ENCODE measurements around the gene CIZ1.

The CIZ1 gene

DNA sequence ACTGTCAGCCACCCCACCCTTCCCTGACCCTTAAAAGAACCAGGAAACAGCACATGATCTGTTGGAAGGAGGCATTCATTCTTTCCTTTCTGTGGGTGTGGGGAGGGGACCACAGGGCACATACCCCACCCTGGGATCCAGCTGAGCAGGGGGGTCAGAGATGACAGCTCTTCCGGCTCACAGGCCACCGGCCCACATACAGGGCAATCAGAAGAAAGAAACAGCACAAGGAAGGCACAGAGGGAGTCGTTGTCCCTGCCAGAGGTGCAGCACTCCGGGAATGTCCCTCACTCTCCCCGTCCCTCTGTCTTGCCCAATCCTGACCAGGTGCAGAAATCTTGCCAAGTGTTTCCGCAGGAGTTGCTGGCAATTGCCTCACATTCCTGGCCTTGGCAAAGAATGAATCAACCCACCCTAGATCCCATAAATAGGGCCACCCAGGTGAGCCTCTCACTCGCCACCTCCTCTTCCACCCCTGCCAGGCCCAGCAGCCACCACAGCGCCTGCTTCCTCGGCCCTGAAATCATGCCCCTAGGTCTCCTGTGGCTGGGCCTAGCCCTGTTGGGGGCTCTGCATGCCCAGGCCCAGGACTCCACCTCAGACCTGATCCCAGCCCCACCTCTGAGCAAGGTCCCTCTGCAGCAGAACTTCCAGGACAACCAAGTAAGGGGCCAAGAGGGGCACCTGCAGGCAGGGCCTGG is 42.2 kb downstream of the CIZ1 start, which contains the start of gene LCN2:
TSS of gene LCN2 (plus strand) at position 453 of the 701 bp plus-strand sequence. CDS start at position 526, 73 bp downstream.
- Histone ChIP-seq H3K27me3 (ENCODE audit: insufficient read depth, low read length) (no peaks in the 10 kb centered on the region), H3K36me3 (ENCODE audit: insufficient read depth, low read length) (no peaks in the 10 kb centered on the region), H3K4me1 (ENCODE audit: control insufficient read depth, insufficient read depth, low read length, unreplicated experiment) (no peaks in the 10 kb centered on the region), H2AFZ (ENCODE audit: low read length, unreplicated experiment) (no peak within 1 kb of the TSS), H3K4me3 (ENCODE audit: low read depth, low read length) (no peak within 1 kb of the TSS), H3K27ac (ENCODE audit: low read depth, low read length) (no peak within 1 kb of the TSS), H3K79me2 (ENCODE audit: control insufficient read depth, insufficient read depth, low read length, unreplicated experiment) (no peaks in the 10 kb centered on the region)

DNA sequence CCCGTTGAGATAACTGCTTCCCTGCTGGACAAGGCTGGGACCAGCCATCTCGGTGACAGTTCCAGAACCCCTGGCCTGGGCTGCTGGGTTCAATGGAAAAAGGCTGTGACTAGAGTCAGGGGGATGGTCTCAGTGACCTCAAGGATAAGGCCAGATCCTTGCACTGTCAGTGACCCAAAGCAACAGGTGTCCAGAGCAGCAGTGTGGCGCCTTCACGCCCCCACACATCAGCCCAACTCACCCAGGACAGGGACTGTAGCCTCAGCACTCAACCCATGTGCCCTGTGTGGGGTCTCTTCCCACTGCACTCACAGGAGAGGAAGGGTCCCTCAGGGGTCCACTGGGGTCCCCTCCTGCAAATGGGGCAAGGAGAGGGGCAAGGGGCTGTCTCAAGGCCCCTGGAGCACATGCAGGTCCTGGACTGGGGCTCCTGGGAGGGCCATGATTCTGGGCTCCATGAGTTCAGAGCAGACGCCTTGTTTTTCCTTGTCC is 42.8 kb downstream of the CIZ1 start:
- H3K36me3 ChIP-seq (ENCODE audit: insufficient read depth, low read length), result no peaks in the 10 kb centered on the region
- no peaks in the 10 kb centered on the region for H3K79me2 ChIP-seq (ENCODE audit: control insufficient read depth, insufficient read depth, low read length, unreplicated experiment)
- H3K4me1 ChIP-seq (ENCODE audit: control insufficient read depth, insufficient read depth, low read length, unreplicated experiment), result no peaks in the 10 kb centered on the region
- H2AFZ ChIP-seq (ENCODE audit: low read length, unreplicated experiment), result no peak overlapping the region
- no peak overlapping the region for H3K27ac ChIP-seq (ENCODE audit: low read depth, low read length)
- no peak overlapping the region for H3K4me3 ChIP-seq (ENCODE audit: low read depth, low read length)
- H3K27me3 ChIP-seq (ENCODE audit: insufficient read depth, low read length), result no peaks in the 10 kb centered on the region

DNA sequence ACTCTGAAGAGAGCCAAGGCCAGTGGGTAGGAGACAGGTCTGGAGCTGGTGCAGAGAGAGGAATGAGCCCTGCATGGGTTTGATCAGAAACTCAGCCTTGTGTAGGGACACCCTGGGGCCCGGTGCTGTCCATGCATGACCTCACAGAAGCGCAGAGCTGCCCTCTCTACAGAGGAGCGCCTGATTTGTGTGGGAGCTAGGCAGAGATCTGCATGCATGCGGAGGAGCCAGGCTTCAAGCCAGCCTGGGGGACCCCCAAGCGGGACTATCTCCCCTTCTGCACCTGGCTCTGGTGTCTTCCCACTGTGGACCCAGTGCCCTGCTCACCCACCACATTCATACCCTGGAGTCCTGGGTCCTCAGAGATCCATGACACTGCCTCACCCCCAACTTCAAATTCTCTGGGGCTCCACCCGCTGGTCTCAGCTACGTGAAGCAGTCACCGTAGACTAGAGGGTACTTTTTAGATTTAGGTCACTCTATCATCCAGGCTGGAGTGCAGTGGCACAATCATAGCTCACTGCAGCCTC is 44.7 kb downstream of the CIZ1 start:
- Histone ChIP-seq H3K36me3 (ENCODE audit: insufficient read depth, low read length) (no peaks in the 10 kb centered on the region), H3K4me3 (ENCODE audit: low read depth, low read length) (no peak overlapping the region), H3K79me2 (ENCODE audit: control insufficient read depth, insufficient read depth, low read length, unreplicated experiment) (no peaks in the 10 kb centered on the region), H2AFZ (ENCODE audit: low read length, unreplicated experiment) (no peak overlapping the region), H3K27me3 (ENCODE audit: insufficient read depth, low read length) (no peaks in the 10 kb centered on the region), H3K4me1 (ENCODE audit: control insufficient read depth, insufficient read depth, low read length, unreplicated experiment) (no peaks in the 10 kb centered on the region), H3K27ac (ENCODE audit: low read depth, low read length) (no peak overlapping the region)

DNA sequence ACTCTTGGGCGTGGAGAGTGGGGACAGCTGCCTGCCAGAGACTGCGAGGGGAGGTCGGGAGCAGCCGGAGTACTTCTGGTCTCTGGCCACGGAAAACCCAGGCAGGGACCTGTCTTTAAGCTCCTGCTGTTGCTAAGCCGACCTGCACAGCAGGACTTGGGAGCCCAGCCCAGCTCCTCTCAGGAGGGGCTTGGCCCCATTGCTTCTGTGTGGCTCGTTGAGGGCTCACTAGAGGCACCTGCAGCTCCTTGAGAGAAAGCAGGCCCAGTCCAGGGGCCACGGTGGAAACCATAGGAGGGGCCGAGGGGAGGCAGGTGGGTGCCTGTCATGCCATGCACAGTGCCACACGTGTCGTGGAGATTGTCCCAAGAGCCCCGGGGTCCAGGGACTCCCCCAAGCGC is 45.4 kb downstream of the CIZ1 start:
- Histone ChIP-seq H2AFZ (ENCODE audit: low read length, unreplicated experiment) (no peak overlapping the region), H3K27me3 (ENCODE audit: insufficient read depth, low read length) (no peaks in the 10 kb centered on the region), H3K4me1 (ENCODE audit: control insufficient read depth, insufficient read depth, low read length, unreplicated experiment) (no peaks in the 10 kb centered on the region), H3K27ac (ENCODE audit: low read depth, low read length) (no peak overlapping the region), H3K4me3 (ENCODE audit: low read depth, low read length) (no peak overlapping the region), H3K36me3 (ENCODE audit: insufficient read depth, low read length) (no peaks in the 10 kb centered on the region), H3K79me2 (ENCODE audit: control insufficient read depth, insufficient read depth, low read length, unreplicated experiment) (no peaks in the 10 kb centered on the region)

DNA sequence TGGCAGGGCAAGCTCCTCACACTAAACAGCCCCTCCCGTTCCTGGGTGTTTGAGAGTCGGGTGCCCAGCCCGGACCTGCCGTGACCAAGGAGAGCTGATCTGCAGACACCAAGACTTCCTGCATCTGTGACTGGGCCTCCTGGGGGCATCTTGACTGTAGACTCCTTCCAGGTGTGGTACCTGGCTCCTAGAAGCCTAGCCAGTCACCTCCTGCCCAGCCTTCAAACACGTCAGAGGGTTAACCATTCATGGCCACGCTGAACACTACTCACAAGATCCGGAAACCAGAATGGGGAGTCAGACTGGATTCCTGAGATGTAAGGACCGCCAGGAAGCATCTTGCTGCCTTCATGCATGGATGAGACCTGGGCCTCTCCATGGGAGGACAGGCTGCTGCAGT is 45.8 kb downstream of the CIZ1 start:
- Histone ChIP-seq H3K4me1 (ENCODE audit: control insufficient read depth, insufficient read depth, low read length, unreplicated experiment) (no peaks in the 10 kb centered on the region), H3K27me3 (ENCODE audit: insufficient read depth, low read length) (no peaks in the 10 kb centered on the region), H3K27ac (ENCODE audit: low read depth, low read length) (no peak overlapping the region), H3K36me3 (ENCODE audit: insufficient read depth, low read length) (no peaks in the 10 kb centered on the region), H3K79me2 (ENCODE audit: control insufficient read depth, insufficient read depth, low read length, unreplicated experiment) (no peaks in the 10 kb centered on the region), H3K4me3 (ENCODE audit: low read depth, low read length) (no peak overlapping the region), H2AFZ (ENCODE audit: low read length, unreplicated experiment) (no peak overlapping the region)

DNA sequence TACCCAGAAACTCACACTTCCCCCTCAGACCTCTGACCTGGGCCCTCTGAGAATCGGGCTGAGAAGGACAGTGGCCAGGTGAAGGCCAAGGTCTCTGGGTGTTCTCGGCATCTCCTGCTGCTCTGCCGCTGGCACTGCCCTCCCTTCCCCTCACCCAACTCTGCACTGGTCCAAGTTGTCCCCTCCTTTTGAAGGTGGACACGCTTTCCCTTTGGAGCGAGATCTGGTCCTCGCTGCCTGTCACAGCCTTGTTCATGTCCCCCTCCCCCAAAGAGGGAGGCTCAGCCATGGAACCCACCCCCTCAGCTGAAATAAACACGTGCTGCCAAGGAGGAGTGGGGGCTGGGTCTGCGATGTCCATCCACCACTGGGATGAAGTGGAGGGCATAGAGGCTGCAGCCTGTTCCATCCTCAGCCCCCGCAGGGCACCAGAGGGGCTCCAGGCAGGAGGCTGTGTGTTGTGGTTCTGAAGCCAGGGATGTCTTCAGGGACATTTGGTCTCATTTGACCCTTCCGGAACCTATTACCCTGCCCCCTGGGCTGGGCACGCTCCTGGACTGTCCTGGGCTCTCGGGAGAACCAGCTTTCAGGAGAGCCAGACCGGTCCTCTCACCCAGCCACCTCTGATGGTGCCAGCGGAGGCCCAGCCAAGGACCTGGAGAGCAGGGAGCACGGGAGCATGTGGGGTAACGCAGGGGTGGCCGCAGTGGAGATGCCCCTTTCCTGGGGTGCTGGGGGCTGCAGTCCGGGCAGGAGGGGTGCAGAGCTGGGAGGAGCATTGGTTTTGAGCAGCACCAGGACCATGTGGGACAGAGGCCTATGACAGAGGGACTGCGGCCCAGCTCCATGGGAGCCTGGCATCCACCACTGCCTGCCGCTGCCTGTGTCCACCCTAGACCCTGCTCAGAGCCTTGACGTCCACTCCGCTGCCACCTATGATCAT is 46.9 kb downstream of the CIZ1 start:
- H3K4me1 ChIP-seq (ENCODE audit: control insufficient read depth, insufficient read depth, low read length, unreplicated experiment), result no peaks in the 10 kb centered on the region
- no peak overlapping the region for H2AFZ ChIP-seq (ENCODE audit: low read length, unreplicated experiment)
- H3K79me2 ChIP-seq (ENCODE audit: control insufficient read depth, insufficient read depth, low read length, unreplicated experiment), result no peaks in the 10 kb centered on the region
- no peaks in the 10 kb centered on the region for H3K36me3 ChIP-seq (ENCODE audit: insufficient read depth, low read length)
- H3K27me3 ChIP-seq (ENCODE audit: insufficient read depth, low read length), result no peaks in the 10 kb centered on the region
- no peak overlapping the region for H3K4me3 ChIP-seq (ENCODE audit: low read depth, low read length)
- no peak overlapping the region for H3K27ac ChIP-seq (ENCODE audit: low read depth, low read length)

DNA sequence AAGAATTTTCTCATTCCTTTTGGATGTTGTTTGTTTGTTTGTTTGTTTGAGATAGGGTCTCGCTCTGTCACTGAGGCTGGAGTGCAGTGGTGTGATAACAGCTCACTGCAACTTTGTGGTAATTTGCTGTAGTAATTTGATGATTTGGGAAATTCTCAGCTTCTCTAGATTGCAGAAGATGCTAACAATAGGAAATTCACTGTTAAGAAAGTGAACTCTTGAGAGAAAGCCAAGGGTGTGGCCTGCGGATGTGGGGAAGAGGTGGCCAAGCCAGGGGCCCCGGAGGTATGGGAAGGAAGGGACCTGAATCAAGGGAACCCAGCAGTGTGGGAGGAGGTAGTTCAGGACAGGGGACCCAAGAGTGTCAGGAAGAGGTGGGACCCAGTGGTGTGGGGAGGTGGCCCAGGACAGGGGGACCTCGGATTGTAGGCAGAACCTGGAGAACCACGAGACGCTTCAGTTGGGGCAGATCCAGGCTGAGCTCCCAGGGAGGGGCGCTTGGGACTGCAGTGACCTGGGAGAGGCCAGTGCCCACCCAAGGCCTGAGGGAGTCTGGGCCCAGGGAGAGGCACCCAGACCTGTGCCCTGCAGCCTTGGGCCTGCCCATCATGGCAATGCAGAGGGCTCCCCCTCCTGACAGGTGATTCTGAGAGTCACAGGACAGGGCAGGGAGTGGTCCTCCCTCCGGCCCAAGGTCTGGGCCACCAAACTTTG is 47.7 kb downstream of the CIZ1 start:
- H3K79me2 ChIP-seq (ENCODE audit: control insufficient read depth, insufficient read depth, low read length, unreplicated experiment), result no peaks in the 10 kb centered on the region
- no peaks in the 10 kb centered on the region for H3K4me1 ChIP-seq (ENCODE audit: control insufficient read depth, insufficient read depth, low read length, unreplicated experiment)
- no peaks in the 10 kb centered on the region for H3K27me3 ChIP-seq (ENCODE audit: insufficient read depth, low read length)
- no peak overlapping the region for H2AFZ ChIP-seq (ENCODE audit: low read length, unreplicated experiment)
- H3K4me3 ChIP-seq (ENCODE audit: low read depth, low read length), result no peak overlapping the region
- no peaks in the 10 kb centered on the region for H3K36me3 ChIP-seq (ENCODE audit: insufficient read depth, low read length)
- H3K27ac ChIP-seq (ENCODE audit: low read depth, low read length), result no peak overlapping the region

DNA sequence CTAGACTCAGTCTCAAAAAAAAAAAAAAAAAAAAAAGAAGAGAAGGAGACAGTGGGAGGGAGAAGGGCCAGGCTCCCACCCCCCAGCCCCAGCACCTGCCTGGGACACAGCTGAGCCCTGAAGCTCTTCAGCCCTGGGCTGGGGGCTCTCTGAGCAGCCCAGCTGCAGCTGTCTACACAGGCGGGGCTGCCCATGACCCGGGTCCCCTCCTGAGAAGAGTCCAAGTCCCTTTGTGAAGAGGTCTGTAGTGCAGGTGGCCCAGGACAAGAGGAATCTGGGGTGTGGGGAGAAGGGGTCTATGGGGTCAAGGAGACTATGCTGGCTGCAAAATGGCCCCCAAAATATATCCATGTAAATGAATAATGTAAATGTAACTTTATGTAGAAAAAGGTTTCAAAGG is 48.8 kb downstream of the CIZ1 start:
- H3K27me3 ChIP-seq (ENCODE audit: insufficient read depth, low read length), result no peaks in the 10 kb centered on the region
- no peak overlapping the region for H2AFZ ChIP-seq (ENCODE audit: low read length, unreplicated experiment)
- H3K79me2 ChIP-seq (ENCODE audit: control insufficient read depth, insufficient read depth, low read length, unreplicated experiment), result no peaks in the 10 kb centered on the region
- no peak overlapping the region for H3K27ac ChIP-seq (ENCODE audit: low read depth, low read length)
- no peak overlapping the region for H3K4me3 ChIP-seq (ENCODE audit: low read depth, low read length)
- no peaks in the 10 kb centered on the region for H3K36me3 ChIP-seq (ENCODE audit: insufficient read depth, low read length)
- no peaks in the 10 kb centered on the region for H3K4me1 ChIP-seq (ENCODE audit: control insufficient read depth, insufficient read depth, low read length, unreplicated experiment)

DNA sequence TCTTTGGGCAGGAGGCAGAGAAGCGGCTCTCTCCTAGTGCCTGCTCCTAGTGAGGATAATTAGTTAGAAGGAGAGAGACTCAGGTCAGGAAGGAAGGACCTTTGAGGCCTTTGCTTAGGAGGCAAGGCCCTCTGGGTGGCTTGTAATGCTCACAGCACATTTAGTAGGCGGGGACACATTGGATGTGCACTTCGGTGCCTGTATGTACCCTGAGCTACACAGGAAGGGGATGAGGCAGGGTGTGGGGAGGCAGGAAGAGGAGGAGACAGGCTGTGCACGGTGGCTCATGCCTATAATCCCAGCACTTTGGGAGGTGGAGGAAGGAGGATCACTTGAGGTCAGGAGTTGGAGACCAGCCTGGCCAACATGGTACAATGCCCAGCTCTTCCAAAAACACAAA is 49.3 kb downstream of the CIZ1 start:
- H3K27me3 ChIP-seq (ENCODE audit: insufficient read depth, low read length), result no peaks in the 10 kb centered on the region
- H2AFZ ChIP-seq (ENCODE audit: low read length, unreplicated experiment), result no peak overlapping the region
- no peaks in the 10 kb centered on the region for H3K79me2 ChIP-seq (ENCODE audit: control insufficient read depth, insufficient read depth, low read length, unreplicated experiment)
- no peak overlapping the region for H3K27ac ChIP-seq (ENCODE audit: low read depth, low read length)
- H3K4me3 ChIP-seq (ENCODE audit: low read depth, low read length), result no peak overlapping the region
- H3K4me1 ChIP-seq (ENCODE audit: control insufficient read depth, insufficient read depth, low read length, unreplicated experiment), result no peaks in the 10 kb centered on the region
- H3K36me3 ChIP-seq (ENCODE audit: insufficient read depth, low read length), result no peaks in the 10 kb centered on the region

DNA sequence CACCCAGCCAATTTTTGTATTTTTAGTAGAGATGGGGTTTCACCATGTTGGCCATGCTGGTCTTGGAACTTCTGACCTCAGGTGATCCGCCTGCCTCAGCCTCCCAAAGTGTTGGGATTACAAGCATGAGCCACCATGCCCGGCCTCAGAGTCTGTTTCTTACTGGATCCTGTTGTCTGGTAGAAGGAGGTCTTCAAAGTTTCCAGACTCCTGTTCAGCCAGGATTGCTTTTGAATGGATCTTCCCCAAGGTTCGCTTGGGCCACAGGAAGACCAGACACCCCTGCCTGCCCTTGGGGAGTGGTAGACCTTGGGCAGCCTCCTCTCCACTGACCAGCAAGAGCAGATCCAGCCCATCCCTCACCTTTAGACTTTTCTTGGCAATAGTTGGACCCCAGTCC is 49.8 kb downstream of the CIZ1 start:
- no peaks in the 10 kb centered on the region for H3K4me1 ChIP-seq (ENCODE audit: control insufficient read depth, insufficient read depth, low read length, unreplicated experiment)

More for the DNA sequence above, 49.8 kb downstream of the CIZ1 start:
- Histone ChIP-seq H3K4me3 (ENCODE audit: low read depth, low read length) (no peak overlapping the region), H3K27ac (ENCODE audit: low read depth, low read length) (no peak overlapping the region), H2AFZ (ENCODE audit: low read length, unreplicated experiment) (no peak overlapping the region), H3K79me2 (ENCODE audit: control insufficient read depth, insufficient read depth, low read length, unreplicated experiment) (no peaks in the 10 kb centered on the region), H3K36me3 (ENCODE audit: insufficient read depth, low read length) (no peaks in the 10 kb centered on the region), H3K27me3 (ENCODE audit: insufficient read depth, low read length) (no peaks in the 10 kb centered on the region)

Measured in ACC112 (cell line).